Measurements from ENCODE around the gene DLK1. TPM values are rescaled to one million over a fixed set of nuclear protein-coding genes. Genes with fewer than 3 reads are reported as not detected.
A peak's percentile ranks its signal among the peaks of the same experiment; 100 is the strongest.

DLK1 gene
- polyA plus RNA-seq, 1 of the 3 experiments (the other 2 are of a cell fraction): 1.7 TPM

GRCh38 chr14:100785338-100785615 is 58.6 kb downstream of the DLK1 start:
- no peaks in the 10 kb centered on the region for H3K9me2 ChIP-seq
- CTCF ChIA-PET: interaction anchor here (2.6 kb wide), 1 partner anchor 116 kb away, joined by 12 read pairs; no protein-coding TSS in a partner anchor
- no peak overlapping the region for H3K4me2 ChIP-seq

DNA sequence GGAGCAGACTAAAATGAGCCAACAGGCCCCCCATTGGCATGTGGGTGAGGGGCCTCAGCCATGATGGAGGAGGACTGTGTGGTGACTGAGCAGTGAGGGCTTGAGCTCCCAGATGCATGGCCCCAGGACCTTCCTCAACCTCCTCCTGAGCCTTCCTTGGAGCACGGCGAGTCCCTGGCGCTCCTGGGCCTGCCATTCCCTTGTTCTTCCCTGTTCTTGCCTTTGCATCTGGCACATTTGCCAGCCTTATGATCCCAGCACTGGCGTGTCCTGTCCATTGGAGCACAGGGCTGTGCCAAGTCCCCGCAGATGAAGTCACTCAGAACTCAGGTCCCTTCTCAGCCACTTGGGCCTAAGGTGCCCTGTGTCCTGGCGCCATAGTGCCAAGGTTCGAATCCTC is 58.9 kb downstream of the DLK1 start:
- no peaks in the 10 kb centered on the region for H3K79me2 ChIP-seq (ENCODE audit: insufficient read depth)
- peak overlapping the region in 1 of 2 experiments; percentile 100; a peak in 2 of 4 replicates for H3K27ac ChIP-seq (ENCODE audit: low read depth in 2 of 2, low read length in 1 of 2)
- no peak for TF ChIP-seq TEAD4 (IDR thresholded peaks at IDR 0.05; ENCODE audit: borderline replicate concordance, insufficient read depth)
- TF ChIP-seq, protein P1, sequence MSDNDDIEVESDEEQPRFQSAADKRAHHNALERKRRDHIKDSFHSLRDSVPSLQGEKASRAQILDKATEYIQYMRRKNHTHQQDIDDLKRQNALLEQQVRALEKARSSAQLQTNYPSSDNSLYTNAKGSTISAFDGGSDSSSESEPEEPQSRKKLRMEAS (IDR thresholded peaks at IDR 0.05; ENCODE audit: low read depth): no peak
- TF ChIP-seq, protein P2, sequence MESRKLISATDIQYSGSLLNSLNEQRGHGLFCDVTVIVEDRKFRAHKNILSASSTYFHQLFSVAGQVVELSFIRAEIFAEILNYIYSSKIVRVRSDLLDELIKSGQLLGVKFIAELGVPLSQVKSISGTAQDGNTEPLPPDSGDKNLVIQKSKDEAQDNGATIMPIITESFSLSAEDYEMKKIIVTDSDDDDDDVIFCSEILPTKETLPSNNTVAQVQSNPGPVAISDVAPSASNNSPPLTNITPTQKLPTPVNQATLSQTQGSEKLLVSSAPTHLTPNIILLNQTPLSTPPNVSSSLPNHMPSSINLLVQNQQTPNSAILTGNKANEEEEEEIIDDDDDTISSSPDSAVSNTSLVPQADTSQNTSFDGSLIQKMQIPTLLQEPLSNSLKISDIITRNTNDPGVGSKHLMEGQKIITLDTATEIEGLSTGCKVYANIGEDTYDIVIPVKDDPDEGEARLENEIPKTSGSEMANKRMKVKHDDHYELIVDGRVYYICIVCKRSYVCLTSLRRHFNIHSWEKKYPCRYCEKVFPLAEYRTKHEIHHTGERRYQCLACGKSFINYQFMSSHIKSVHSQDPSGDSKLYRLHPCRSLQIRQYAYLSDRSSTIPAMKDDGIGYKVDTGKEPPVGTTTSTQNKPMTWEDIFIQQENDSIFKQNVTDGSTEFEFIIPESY (IDR thresholded peaks at IDR 0.05; ENCODE audit: borderline replicate concordance, low read depth): no peak
- TF ChIP-seq RCOR1 (IDR thresholded peaks at IDR 0.05; ENCODE audit: low read length): no peak
- no peak for TF ChIP-seq SMC3 (IDR thresholded peaks at IDR 0.05; ENCODE audit: low read depth, low read length)
- no peak for TF ChIP-seq RXRA (IDR thresholded peaks at IDR 0.05; ENCODE audit: borderline replicate concordance, low read depth)
- TF ChIP-seq ELF1 (IDR thresholded peaks at IDR 0.05): no peak
- no peak for TF ChIP-seq TAF1 (IDR thresholded peaks at IDR 0.05; ENCODE audit: borderline replicate concordance, low read depth, low read length)
- no peak for TF ChIP-seq YY1 (IDR thresholded peaks at IDR 0.05; ENCODE audit: low read depth)
- TF ChIP-seq CHD2 (IDR thresholded peaks at IDR 0.05; ENCODE audit: low read length, partially characterized antibody): no peak
- no peak for TF ChIP-seq JUND (IDR thresholded peaks at IDR 0.05)
- TF ChIP-seq SIN3A (IDR thresholded peaks at IDR 0.05; ENCODE audit: borderline replicate concordance, low read depth, low read length): no peak
- TF ChIP-seq MXI1 (IDR thresholded peaks at IDR 0.05; ENCODE audit: low read depth, low read length): no peak
- TF ChIP-seq RFX5 (IDR thresholded peaks at IDR 0.05; ENCODE audit: low read length): no peak
- no peak for TF ChIP-seq FOXM1 (IDR thresholded peaks at IDR 0.05; ENCODE audit: low read depth)
- no peak for TF ChIP-seq POLR2AphosphoS5 (IDR thresholded peaks at IDR 0.05; ENCODE audit: low read depth, low read length)
- no peak for TF ChIP-seq USF2 (IDR thresholded peaks at IDR 0.05; ENCODE audit: borderline replicate concordance, low read depth, low read length)
- 71% methylated on average over 7 of the region's 7 CpGs for WGBS (ENCODE audit: low lambda C conversion rate)
- ChIA-PET POLR2A (interaction anchor here (4.5 kb wide), 1 partner anchor 116 kb away, joined by 77 read pairs; the partner anchor contains the start of gene RTL1), CTCF (no interaction called here)
- H3F3A ChIP-seq (replicated peaks; ENCODE audit: insufficient read depth): no peaks in the 10 kb centered on the region
- H3K4me2 ChIP-seq: no peak overlapping the region
- no peaks in the 10 kb centered on the region for H3K9me3 ChIP-seq
- no peak for DNase-seq
- no peaks in the 10 kb centered on the region for H4K20me1 ChIP-seq (ENCODE audit: insufficient read depth)
- no peaks in the 10 kb centered on the region for H3K27me3 ChIP-seq (ENCODE audit: insufficient read depth)
- H3K9ac ChIP-seq: no peak overlapping the region
- no peaks in the 10 kb centered on the region for H3K36me3 ChIP-seq (replicated peaks in 1 of 2; ENCODE audit: control insufficient read depth in 1 of 2, insufficient read depth in 2 of 2, low read length in 1 of 2)
- no peak overlapping the region for H3K4me3 ChIP-seq (ENCODE audit: low read depth in 2 of 2, low read length in 1 of 2)
- peaks cover 0 to 80% of the 10 kb centered on the region in 2 experiments; a peak in 1 of 4 replicates for H3K4me1 ChIP-seq (ENCODE audit: control insufficient read depth in 1 of 2, insufficient read depth in 2 of 2, low read depth in 1 of 2, low read length in 1 of 2)
- no peaks in the 10 kb centered on the region for H3K9me2 ChIP-seq
- no peak overlapping the region for H2AFZ ChIP-seq (ENCODE audit: low read depth)

More at GRCh38 chr14:100785338-100785615, 58.6 kb downstream of the DLK1 start:
- TF ChIP-seq EZH2phosphoT487 (IDR thresholded peaks at IDR 0.05; ENCODE audit: borderline replicate concordance, low read depth) (no peak), EP300 (IDR thresholded peaks at IDR 0.05; ENCODE audit: borderline replicate concordance in 1 of 2, low read depth in 1 of 2, low read length in 1 of 2) (no peak), NRF1 (IDR thresholded peaks at IDR 0.05; ENCODE audit: low read depth, low read length) (no peak), TCF12 (IDR thresholded peaks at IDR 0.05) (no peak)
- TF ChIP-seq, protein P3, sequence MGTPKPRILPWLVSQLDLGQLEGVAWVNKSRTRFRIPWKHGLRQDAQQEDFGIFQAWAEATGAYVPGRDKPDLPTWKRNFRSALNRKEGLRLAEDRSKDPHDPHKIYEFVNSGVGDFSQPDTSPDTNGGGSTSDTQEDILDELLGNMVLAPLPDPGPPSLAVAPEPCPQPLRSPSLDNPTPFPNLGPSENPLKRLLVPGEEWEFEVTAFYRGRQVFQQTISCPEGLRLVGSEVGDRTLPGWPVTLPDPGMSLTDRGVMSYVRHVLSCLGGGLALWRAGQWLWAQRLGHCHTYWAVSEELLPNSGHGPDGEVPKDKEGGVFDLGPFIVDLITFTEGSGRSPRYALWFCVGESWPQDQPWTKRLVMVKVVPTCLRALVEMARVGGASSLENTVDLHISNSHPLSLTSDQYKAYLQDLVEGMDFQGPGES (IDR thresholded peaks at IDR 0.05; ENCODE audit: low read depth, low read length): no peak
- TF ChIP-seq, protein P2 (IDR thresholded peaks at IDR 0.05; ENCODE audit: borderline replicate concordance, low read depth): no peak
- DNase-seq: no peak
- Histone ChIP-seq H3K4me3 (ENCODE audit: low read depth in 2 of 2, low read length in 1 of 2) (no peak overlapping the region), H3K9me3 (no peaks in the 10 kb centered on the region), H3K27me3 (ENCODE audit: insufficient read depth) (no peaks in the 10 kb centered on the region), H3K36me3 (replicated peaks in 1 of 2; ENCODE audit: control insufficient read depth in 1 of 2, insufficient read depth in 2 of 2, low read length in 1 of 2) (no peaks in the 10 kb centered on the region), H2AFZ (ENCODE audit: low read depth) (no peak overlapping the region), H3K9ac (no peak overlapping the region), H3F3A (replicated peaks; ENCODE audit: insufficient read depth) (no peaks in the 10 kb centered on the region), H3K79me2 (ENCODE audit: insufficient read depth) (no peaks in the 10 kb centered on the region), H4K20me1 (ENCODE audit: insufficient read depth) (no peaks in the 10 kb centered on the region), H3K4me1 (ENCODE audit: control insufficient read depth in 1 of 2, insufficient read depth in 2 of 2, low read depth in 1 of 2, low read length in 1 of 2) (peaks cover 0 to 80% of the 10 kb centered on the region in 2 experiments; a peak in 1 of 4 replicates), H3K27ac (ENCODE audit: low read depth in 2 of 2, low read length in 1 of 2) (peak overlapping the region in 1 of 2 experiments; percentile 100; a peak in 2 of 4 replicates)
- POLR2A ChIA-PET: interaction anchor here (4.5 kb wide), 1 partner anchor 116 kb away, joined by 77 read pairs; the partner anchor contains the start of gene RTL1
- WGBS (ENCODE audit: low lambda C conversion rate): 77% methylated on average over 3 of the region's 4 CpGs

All from SK-N-SH (cell line).